Sigmoid colon (tissue), 4 donors: Measurements from ENCODE around the gene MYH7.

Experiments used
- CTCF ChIP-seq, 4 experiments: fragments of 450-650 bp in 3 of 4; fragments of 200-600 bp in 1 of 4; IDR thresholded peaks; one replicate each; pipeline ENCODE4 v1.5.1; 2016 to 2019; ENCODE audit warnings: antibody characterized with exemption in 4 of 4, mild to moderate bottlenecking in 3 of 4, moderate library complexity in 2 of 4
- EP300 ChIP-seq, 4 donors: sonication (generic); formaldehyde crosslinking; IDR thresholded peaks; one replicate each; pipeline ENCODE4 v1.6.1; 2017; ENCODE audit warnings: antibody characterized with exemption in 4 of 4
- POLR2A ChIP-seq, 2 donors: fragments of 450-650 bp; IDR thresholded peaks; one replicate each; pipeline ENCODE4 v1.6.1; 2016; ENCODE audit warnings: antibody characterized with exemption in 2 of 2, mild to moderate bottlenecking in 2 of 2, moderate library complexity in 2 of 2
- POLR2AphosphoS5 ChIP-seq, 4 donors: sonication (generic); formaldehyde crosslinking; IDR thresholded peaks; one replicate each; pipeline ENCODE4 v1.6.1; 2017; ENCODE audit warnings: antibody characterized with exemption in 4 of 4

GRCh38 chr14:23373041-23373440, 62.4 kb downstream of the MYH7 start:
- no peak for TF ChIP-seq CTCF (IDR thresholded peaks at IDR 0.05)
- no peak for TF ChIP-seq POLR2AphosphoS5 (IDR thresholded peaks at IDR 0.05)
- TF ChIP-seq POLR2A (IDR thresholded peaks at IDR 0.05), result no peak
- TF ChIP-seq EP300 (IDR thresholded peaks at IDR 0.05), result no peak
